ENCODE data around the gene CBX3. TPM values are rescaled to one million over a fixed set of nuclear protein-coding genes. Genes with fewer than 3 reads are reported as not detected.

CBX3 gene
- total RNA-seq, 1 donor from 2014 or later: 52.1 TPM

GRCh38 chr7:26212921-26213718, 11.6 kb downstream of the CBX3 start:
- DNase-seq (ENCODE audit: extremely low spot score in 2 of 2): no peak
- TF ChIP-seq POLR2AphosphoS5 (IDR thresholded peaks at IDR 0.05; ENCODE audit: insufficient read depth in 1 of 2, low read depth in 1 of 2): no peak
- TF ChIP-seq POLR2A (IDR thresholded peaks at IDR 0.05): no peak
- no peak for TF ChIP-seq CTCF (IDR thresholded peaks at IDR 0.05)
- H3K4me1 ChIP-seq: peaks cover under 1% of the 10 kb centered on the region
- no peaks in the 10 kb centered on the region for H3K9me3 ChIP-seq
- H3K27ac ChIP-seq: no peak overlapping the region
- peaks cover 0 to 40% of the 10 kb centered on the region in 2 donors for H3K36me3 ChIP-seq
- H3K4me3 ChIP-seq: no peak overlapping the region
- H3K27me3 ChIP-seq: no peaks in the 10 kb centered on the region
- intact Hi-C loops (cut with DNase I): no loop called here

GRCh38 chr7:26213807-26214515, 12.4 kb downstream of the CBX3 start:
- intact Hi-C loops (cut with DNase I): no loop called here
- H3K36me3 ChIP-seq: peaks cover 0 to 33% of the 10 kb centered on the region in 2 donors
- H3K9me3 ChIP-seq: no peaks in the 10 kb centered on the region
- no peak overlapping the region for H3K27ac ChIP-seq
- H3K4me1 ChIP-seq: no peaks in the 10 kb centered on the region
- no peak overlapping the region for H3K4me3 ChIP-seq
- TF ChIP-seq POLR2A (IDR thresholded peaks at IDR 0.05): no peak
- no peak for TF ChIP-seq POLR2AphosphoS5 (IDR thresholded peaks at IDR 0.05; ENCODE audit: insufficient read depth in 1 of 2, low read depth in 1 of 2)
- no peak for TF ChIP-seq CTCF (IDR thresholded peaks at IDR 0.05)
- DNase-seq (ENCODE audit: extremely low spot score in 2 of 2): no peak
- no peaks in the 10 kb centered on the region for H3K27me3 ChIP-seq

GRCh38 chr7:26216049-26216448, 14.5 kb downstream of the CBX3 start:
- Histone ChIP-seq H3K36me3 (peaks cover 0 to 15% of the 10 kb centered on the region in 2 donors), H3K9me3 (no peaks in the 10 kb centered on the region), H3K4me3 (no peak overlapping the region), H3K4me1 (no peaks in the 10 kb centered on the region), H3K27ac (no peak overlapping the region), H3K27me3 (no peaks in the 10 kb centered on the region)
- intact Hi-C loops (cut with DNase I): no loop called here
- TF ChIP-seq POLR2A (IDR thresholded peaks at IDR 0.05) (no peak), CTCF (IDR thresholded peaks at IDR 0.05) (no peak), POLR2AphosphoS5 (IDR thresholded peaks at IDR 0.05; ENCODE audit: insufficient read depth in 1 of 2, low read depth in 1 of 2) (no peak)
- no peak for DNase-seq (ENCODE audit: extremely low spot score in 2 of 2)

- H3K4me3 ChIP-seq: no peak overlapping the region
- no peaks in the 10 kb centered on the region for H3K36me3 ChIP-seq
- no peaks in the 10 kb centered on the region for H3K9me3 ChIP-seq
- no peak overlapping the region for H3K27ac ChIP-seq
- no peaks in the 10 kb centered on the region for H3K4me1 ChIP-seq
- intact Hi-C loops (cut with DNase I): no loop called here
- no peaks in the 10 kb centered on the region for H3K27me3 ChIP-seq
- TF ChIP-seq POLR2AphosphoS5 (IDR thresholded peaks at IDR 0.05; ENCODE audit: insufficient read depth in 1 of 2, low read depth in 1 of 2): no peak
- TF ChIP-seq POLR2A (IDR thresholded peaks at IDR 0.05): no peak
- no peak for TF ChIP-seq CTCF (IDR thresholded peaks at IDR 0.05)
- DNase-seq (ENCODE audit: extremely low spot score in 2 of 2): no peak
These were observed 22.8 kb downstream of the CBX3 start for GRCh38 chr7:26224359-26224758.

GRCh38 chr7:26227987-26228386, 26.4 kb downstream of the CBX3 start:
- no peak for TF ChIP-seq CTCF (IDR thresholded peaks at IDR 0.05)
- TF ChIP-seq POLR2A (IDR thresholded peaks at IDR 0.05): no peak
- no peak for TF ChIP-seq POLR2AphosphoS5 (IDR thresholded peaks at IDR 0.05; ENCODE audit: insufficient read depth in 1 of 2, low read depth in 1 of 2)
- no peaks in the 10 kb centered on the region for H3K36me3 ChIP-seq
- H3K4me1 ChIP-seq: no peaks in the 10 kb centered on the region
- H3K9me3 ChIP-seq: no peaks in the 10 kb centered on the region
- H3K27ac ChIP-seq: no peak overlapping the region
- intact Hi-C loops (cut with DNase I): no loop called here
- H3K4me3 ChIP-seq: no peak overlapping the region
- H3K27me3 ChIP-seq: no peaks in the 10 kb centered on the region
- DNase-seq (ENCODE audit: extremely low spot score in 2 of 2): no peak

Data from vagina (tissue), 2 donors.